ENCODE data around the gene UBAP1.

DNA sequence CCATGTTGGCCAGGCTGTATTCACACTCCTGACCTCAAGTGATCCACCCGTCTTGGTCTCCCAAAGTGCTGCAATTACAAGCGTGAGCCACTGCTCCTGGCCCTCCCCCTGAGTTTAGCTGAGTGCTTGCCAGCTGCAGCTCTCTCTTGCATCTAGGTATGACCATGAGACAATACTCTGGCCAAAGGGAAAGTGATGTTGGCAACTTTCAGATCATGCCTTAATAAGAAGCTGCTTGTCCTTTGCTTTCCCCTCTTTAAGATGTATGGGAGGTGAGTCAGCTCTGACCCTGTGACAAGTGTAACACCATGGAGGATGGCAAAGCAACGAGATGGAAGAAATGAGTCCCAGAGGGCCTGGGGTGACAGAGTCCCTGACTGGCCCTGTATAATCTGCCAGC is 33.7 kb upstream of the UBAP1 start:
- TF ChIP-seq POLR2A (IDR thresholded peaks at IDR 0.05; ENCODE audit: low read length) = no peak
- no peak for TF ChIP-seq GATA1 (IDR thresholded peaks at IDR 0.05; ENCODE audit: low read depth, low read length)

Data from erythroblast (primary cell).